Mucosa of descending colon (tissue), 3 donors: ENCODE data around the gene FSTL4. TPM values are rescaled to one million over a fixed set of nuclear protein-coding genes. Genes with fewer than 3 reads are reported as not detected.

ENCODE experiments used
- ATAC-seq: fragments of 200-7000 bp; cut with Tn5 transposase; one replicate; pipeline ENCODE4 v1.9.1; 2020; ENCODE audit warnings: mild to moderate bottlenecking, moderate library complexity
- DNase-seq, 3 donors: peaks; one replicate each; pipeline ENCODE4 v3.0.0-alpha.2; 2020
- H3K36me3 ChIP-seq: fragments of 200-600 bp; one replicate; pipeline ENCODE4 v1.8.0; 2021; ENCODE audit warnings: low read depth, mild to moderate bottlenecking
- H3K4me1 ChIP-seq: fragments of 200-600 bp; one replicate; pipeline ENCODE4 v1.8.0; 2021; ENCODE audit warnings: low read depth, mild to moderate bottlenecking
- H3K4me3 ChIP-seq: fragments of 200-600 bp; one replicate; pipeline ENCODE4 v1.8.0; 2021; ENCODE audit warnings: mild to moderate bottlenecking
- H3K9me3 ChIP-seq: fragments of 200-600 bp; one replicate; pipeline ENCODE4 v1.8.0; 2021; ENCODE audit warnings: mild to moderate bottlenecking
- CTCF ChIP-seq: fragments of 200-600 bp; IDR thresholded peaks from one replicate; pipeline ENCODE4 v1.8.0; 2022; ENCODE audit warnings: antibody characterized with exemption, mild to moderate bottlenecking
- intact Hi-C, 2 donors: fragments of 100-400 bp; cut with DNase I in 1 of 2; cut with micrococcal nuclease in 1 of 2; formaldehyde crosslinking; loops; one replicate each; pipeline versions ENCODE4 v1.11.0 to v1.11.1; 2022; cut with DNase I, micrococcal nuclease
- total RNA-seq, 3 donors: library from RNA; stranded (reverse); fragmentation: NEBNext Ultra II Directional in 2 of 3; extraction: Animal tissue kit (Norgen Biotek cat#: 25700) in 2 of 3; gene quantifications; one replicate each; pipeline versions ENCODE4 v1.2.1 to v1.2.4, GENCODE V29; 2021 to 2023
- donor health status: DM: no; HTN: no; CAD: no; lungs with moderate emphysema.
- donor health status: DM: no; HTN: no; CAD: no.
- donor health status: DM: no; HTN: yes; CAD: no.

FSTL4 gene
- total RNA-seq, 3 donors from 2014 or later = 0.29 to 0.77 (median 0.57) TPM

DNA sequence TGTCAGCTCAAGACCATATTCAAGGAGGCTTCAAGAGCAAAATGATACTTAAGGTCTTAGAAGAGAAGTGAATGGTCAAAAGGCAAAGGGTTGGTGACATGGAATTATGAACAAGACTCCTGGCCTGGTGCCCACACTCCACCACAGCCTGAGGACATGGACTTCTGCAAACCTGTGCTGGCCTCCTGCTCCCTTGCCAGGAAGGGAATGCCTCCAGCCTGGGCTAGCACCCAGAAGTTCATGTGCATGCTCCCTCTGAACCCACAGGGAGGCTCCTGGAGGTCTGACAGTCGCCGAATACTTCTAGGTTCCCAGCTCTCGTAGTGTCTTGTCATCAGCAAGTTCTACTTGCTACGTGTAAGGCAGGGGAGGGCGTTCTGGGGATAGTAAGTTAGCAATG is 156.7 kb downstream of the FSTL4 start:
- Histone ChIP-seq H3K9me3 (no peaks in the 10 kb centered on the region), H3K36me3 (no peaks in the 10 kb centered on the region), H3K4me3 (no peak overlapping the region), H3K4me1 (no peaks in the 10 kb centered on the region)
- intact Hi-C loops = no loop called here
- DNase-seq (no peak), ATAC-seq (no peak)
- no peak for TF ChIP-seq CTCF

- ATAC-seq (no peak), DNase-seq (no peak)
- Histone ChIP-seq H3K4me1 (no peaks in the 10 kb centered on the region), H3K36me3 (no peaks in the 10 kb centered on the region), H3K4me3 (no peak overlapping the region), H3K9me3 (no peaks in the 10 kb centered on the region)
- intact Hi-C loops = no loop called here
- no peak for TF ChIP-seq CTCF
These were observed 157.9 kb downstream of the FSTL4 start for GRCh38 chr5:133454442-133454841.

GRCh38 chr5:133453831-133454230 is 158.5 kb downstream of the FSTL4 start:
- H3K36me3 ChIP-seq = no peaks in the 10 kb centered on the region
- no peaks in the 10 kb centered on the region for H3K4me1 ChIP-seq
- intact Hi-C loops = no loop called here
- TF ChIP-seq CTCF = no peak
- H3K4me3 ChIP-seq = no peak overlapping the region
- no peaks in the 10 kb centered on the region for H3K9me3 ChIP-seq
- no peak for ATAC-seq
- no peak for DNase-seq

DNA sequence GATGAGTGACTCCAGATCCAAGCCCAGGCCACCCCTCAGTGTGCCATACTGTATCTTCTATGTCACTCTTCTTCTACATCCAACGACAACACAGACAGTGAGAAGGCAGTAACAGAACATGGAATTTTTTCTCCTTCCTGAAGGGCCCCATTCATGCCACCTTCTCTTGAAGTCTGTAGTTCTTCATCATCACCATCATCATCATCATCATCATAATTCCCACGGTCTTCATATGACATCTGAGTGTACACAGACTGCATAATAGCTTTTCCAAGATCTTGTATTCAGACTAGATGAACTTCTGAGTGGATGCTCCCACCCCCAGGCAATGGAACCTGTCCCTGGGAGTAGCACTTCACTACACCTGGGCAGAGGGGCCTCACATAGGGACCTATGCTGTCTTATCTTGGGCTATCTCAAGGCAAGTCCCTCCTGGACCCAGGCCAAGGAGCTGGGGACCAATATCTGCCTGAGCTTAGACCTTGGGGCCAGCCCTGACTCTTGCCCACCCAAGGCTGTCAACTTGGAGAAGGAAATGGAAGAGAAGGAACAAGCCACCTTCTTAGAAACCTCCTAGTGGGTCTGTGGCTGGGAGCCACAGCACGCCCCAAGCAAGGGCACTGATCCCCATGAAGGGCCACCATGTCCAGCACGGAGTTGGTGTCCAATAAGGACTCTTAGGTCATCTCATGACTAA is 159.1 kb downstream of the FSTL4 start:
- Histone ChIP-seq H3K36me3 (no peaks in the 10 kb centered on the region), H3K4me1 (no peaks in the 10 kb centered on the region), H3K4me3 (no peak overlapping the region), H3K9me3 (no peaks in the 10 kb centered on the region)
- DNase-seq = no peak
- intact Hi-C loops = no loop called here
- no peak for ATAC-seq
- no peak for TF ChIP-seq CTCF

DNA sequence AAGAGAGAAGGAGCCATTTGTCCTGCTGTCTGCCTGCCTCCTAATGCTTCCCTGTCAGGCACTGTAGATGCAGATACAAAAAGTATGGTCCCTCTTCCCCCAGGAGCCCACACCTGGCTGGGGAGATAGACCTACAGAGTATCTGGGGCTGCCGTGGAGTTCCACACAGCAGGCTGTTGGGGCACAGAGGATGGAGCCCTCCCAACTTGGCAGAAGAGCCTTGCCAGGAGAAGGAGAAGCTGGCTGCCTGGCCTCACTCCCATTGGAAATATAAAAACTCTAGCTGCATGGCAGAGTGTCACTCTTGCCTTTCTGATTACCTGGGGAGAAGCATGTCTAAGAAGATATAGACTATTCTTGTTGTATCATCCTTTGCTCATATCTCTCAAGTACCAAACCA is 160.4 kb downstream of the FSTL4 start:
- no peak for TF ChIP-seq CTCF
- Histone ChIP-seq H3K9me3 (no peaks in the 10 kb centered on the region), H3K4me3 (no peak overlapping the region), H3K36me3 (no peaks in the 10 kb centered on the region), H3K4me1 (no peaks in the 10 kb centered on the region)
- DNase-seq (no peak), ATAC-seq (no peak)
- intact Hi-C loops = no loop called here

GRCh38 chr5:133450286-133450685 is 162.1 kb downstream of the FSTL4 start:
- Histone ChIP-seq H3K36me3 (no peaks in the 10 kb centered on the region), H3K9me3 (no peaks in the 10 kb centered on the region), H3K4me1 (no peaks in the 10 kb centered on the region), H3K4me3 (no peak overlapping the region)
- intact Hi-C loops = no loop called here
- DNase-seq (no peak), ATAC-seq (no peak)
- TF ChIP-seq CTCF = no peak
